NOMO-1 (cell line): ENCODE results near the gene MAS1L.

ENCODE experiments used
- DNase-seq, 2 experiments: peaks; one replicate each; lab custom pipeline; 2025; ENCODE audit not compliant: unreplicated experiment in 2 of 2; lab: John Stamatoyannopoulos, UW

The MAS1L gene

DNA sequence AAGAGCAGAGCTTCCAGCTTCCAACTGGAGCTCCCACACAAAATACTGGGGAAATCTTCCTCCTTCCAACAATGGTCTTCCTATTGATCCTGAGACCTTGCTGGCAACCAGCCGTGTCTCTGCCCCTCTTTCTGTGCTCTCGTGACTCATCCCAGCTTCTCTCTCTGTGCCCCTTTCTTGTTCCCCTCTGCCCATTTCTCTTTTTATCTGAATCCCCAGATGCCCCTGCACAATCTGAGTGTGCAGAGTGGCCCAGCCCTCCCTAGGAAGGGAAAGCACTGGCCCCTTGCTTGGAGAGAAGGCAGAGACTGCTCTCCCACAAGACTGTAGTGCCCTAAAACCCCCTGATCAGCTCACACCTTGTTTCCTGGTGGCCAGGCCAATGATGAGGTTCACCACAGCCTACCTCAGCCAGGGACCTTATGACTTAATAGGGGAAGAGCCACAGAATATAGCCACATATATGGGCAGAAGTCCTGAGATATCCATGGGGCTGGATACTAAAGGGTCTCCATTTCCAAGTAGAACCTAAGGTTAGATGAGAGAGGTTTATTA lies 23.1 kb upstream of the MAS1L start:
- no peak for DNase-seq

DNA sequence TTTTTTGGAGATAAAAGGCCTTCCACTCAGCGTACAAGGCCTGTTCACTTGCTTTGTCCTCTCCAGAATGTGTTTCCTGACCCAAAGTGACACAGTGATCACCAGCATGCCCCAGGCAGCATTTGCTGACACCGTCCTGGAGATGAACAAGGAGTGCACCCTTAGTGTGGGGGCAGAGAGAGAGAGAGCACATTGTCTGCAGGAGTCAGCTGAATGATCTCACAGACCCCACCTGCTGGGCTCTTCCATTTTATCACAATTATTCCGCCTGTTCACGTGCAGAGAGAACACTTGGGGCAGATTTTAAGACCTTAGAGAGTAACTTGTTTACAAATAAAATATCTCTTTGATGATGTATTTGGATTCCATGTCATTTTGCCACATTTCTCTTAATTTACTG lies 22.4 kb upstream of the MAS1L start:
- no peak for DNase-seq

DNA sequence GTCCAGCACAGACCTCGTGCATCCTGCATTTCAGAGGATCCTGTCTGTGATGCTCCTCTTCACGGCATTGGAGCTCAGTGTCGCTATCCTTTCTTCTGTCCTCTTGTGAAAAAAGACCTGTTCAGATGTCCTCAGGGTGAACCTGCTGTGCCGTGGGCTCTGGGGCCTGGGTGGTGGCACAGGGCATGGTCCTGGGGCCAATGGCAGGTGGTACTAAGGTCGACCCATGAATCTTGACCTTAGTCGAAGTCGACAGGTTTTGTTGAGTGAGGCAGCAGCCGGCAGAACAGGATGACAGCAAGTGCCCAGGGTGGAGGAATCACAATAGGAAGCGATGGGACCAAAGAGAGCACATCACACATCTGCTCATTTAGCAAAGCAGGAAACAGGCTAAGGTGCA lies 22.0 kb upstream of the MAS1L start:
- DNase-seq: no peak

DNA sequence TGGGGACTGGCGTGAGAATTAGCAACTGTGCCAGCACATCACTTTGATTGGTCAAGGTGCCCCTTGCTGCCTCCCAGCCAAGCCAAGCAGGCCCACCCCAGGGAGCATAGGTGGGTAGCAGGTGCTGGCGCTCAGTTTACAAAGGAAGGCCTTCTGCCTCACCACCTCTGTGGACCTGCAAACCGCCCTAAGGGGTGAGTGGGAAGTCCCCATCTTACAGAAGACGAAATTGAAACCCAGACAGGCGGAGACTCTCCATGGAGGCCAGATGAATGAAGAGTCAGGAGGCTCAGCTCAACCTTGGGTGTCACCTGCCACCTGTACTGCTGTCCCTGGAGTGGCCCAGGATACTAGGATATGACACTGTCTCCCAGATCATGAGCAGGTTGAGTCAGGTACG lies 21.5 kb upstream of the MAS1L start:
- DNase-seq: no peak

DNA sequence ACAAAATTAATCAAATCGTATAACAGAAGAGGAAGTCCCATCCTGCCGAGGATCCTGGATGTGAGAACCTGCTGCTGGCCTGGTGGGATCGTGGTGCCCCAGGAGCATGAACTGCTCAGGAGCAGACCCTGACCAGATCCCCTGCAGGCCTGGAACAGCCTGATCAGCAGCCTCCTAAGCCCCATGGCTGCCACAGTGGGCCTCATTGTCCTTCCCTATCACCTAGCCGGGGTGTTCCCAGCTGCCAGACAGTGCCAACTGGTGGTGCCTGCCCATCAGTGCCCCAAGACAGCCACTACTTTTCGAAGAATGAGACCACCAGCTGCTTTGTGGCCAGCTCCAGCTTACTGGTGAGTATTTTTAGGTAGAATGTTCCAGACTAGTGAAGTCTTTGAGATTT lies 19.6 kb upstream of the MAS1L start:
- DNase-seq: no peak

DNA sequence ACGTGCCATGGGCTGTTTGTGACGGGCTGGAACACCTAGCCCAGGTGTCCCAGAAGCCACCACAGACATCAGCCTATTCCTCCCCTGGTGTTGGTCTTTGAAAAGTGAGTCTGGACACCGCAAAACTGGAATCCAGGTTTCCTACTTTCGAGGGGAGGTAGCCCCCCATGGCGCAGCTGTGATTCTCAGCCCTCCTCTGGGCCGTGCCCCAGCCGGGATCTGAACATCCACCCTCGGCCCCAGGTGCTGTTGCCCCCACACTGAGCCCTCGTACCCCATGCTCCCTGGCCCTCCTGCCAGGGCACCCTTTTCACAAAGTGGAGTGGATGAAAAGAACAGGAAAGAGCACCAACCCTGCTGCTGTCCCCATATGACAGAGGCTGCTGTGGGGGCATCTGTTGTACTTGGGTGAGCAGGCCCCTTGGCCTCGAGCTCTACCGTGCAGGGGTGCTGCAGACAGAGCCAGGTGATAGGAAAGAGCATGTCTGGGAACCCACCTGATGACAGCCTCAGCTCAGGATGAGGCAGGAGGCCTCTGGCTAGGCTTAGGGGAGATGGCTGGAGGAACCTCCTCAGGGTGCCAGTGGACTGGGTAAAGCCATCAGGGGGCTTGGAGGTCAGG lies 18.8 kb upstream of the MAS1L start:
- DNase-seq: no peak

DNA sequence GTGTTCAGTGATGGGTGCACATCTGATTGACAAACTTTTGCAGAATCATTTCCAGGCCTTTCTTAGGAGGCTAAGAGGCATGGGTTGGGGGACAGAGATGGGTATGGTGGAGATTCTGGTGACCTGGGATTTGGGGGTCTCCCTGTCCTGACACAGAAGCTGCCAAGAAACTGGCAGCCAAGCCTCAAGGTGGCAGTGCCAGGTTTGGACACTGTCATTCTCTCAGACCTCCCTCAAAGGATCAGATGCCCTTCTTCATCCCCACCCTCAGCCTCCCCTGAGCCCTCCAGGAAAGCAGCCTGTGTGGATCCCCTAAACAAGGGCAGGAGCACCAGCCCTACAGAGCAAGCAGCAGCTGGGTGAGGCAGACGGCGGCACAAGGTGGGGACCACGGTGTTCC lies 18.1 kb upstream of the MAS1L start:
- DNase-seq: no peak

DNA sequence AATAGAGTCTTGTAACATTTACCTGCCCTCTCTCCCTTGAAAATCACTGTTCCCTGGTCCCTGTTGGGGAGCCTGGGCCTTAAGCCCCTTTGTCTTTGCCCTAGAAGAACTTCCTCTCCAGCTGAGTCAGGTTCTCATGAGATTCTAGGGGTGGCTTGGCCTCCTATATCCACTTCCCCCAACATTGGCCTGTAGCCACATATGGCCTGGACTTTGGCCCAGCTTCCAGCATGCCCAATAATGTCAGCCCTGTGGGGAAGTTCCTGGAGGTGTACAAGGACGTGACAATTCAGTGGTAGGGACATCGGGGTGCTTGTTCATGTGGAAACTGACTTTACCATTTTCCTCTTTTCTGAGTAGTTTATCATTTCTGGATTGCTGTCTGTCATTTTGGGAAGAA lies 17.2 kb upstream of the MAS1L start:
- no peak for DNase-seq

DNA sequence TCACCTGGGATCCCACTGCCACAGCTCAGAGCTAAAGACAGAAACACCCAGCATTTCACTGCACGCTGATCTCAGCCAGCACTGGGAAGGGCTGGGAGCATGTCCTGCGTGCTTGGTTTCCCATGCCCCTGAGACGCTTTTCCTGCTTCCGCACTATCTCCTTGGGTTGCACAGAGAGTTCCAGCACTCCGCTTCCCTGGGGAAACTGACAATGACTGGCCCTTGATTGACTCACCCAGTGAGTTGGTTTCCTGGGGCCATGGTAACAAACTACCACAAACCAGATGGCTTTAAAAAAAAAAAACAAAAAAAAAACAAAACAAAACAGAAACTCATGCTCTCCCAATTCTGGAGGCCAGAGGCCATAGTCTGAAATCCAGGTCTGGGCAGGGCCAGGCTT lies 14.8 kb upstream of the MAS1L start:
- DNase-seq: no peak

DNA sequence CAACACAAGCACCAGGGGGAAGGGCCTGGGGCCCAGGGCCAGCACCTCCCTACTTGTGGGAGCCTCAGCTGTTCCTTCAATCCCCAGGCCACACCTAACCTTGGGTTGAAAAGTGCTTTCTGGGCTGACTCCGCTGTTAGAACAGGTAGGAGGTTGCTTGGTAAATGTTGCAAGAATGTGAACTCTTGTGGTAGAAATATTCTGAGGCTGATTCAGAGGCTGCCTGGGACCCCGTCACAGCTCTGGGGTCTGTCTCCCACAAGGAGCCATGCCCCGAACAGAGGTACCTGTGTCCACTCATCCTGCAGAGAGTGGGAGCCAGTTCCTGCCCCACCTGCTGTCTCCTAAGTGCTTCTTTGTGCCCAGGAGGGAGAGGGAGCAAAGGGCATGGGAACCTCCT lies 14.4 kb upstream of the MAS1L start:
- no peak for DNase-seq

DNA sequence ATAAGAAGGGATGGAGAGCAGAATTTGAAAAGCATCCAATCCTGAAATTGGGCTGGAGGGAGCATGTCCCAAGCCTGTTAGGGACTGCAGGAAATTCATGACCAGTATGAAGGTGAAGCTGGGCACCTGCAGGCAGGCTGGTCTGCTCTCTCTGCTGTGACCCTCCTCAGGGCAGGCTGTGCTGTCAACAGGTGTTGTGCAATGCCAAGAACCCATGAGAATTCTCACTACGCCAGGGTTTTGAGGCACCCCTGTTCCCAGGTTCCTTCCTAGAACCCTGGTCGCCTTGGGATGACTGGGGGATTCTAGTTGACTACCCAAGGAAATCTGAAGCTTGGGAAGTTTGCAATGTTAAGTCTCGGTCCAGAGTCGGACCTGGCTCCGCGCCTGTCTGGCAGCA lies 13.3 kb upstream of the MAS1L start:
- DNase-seq: no peak

DNA sequence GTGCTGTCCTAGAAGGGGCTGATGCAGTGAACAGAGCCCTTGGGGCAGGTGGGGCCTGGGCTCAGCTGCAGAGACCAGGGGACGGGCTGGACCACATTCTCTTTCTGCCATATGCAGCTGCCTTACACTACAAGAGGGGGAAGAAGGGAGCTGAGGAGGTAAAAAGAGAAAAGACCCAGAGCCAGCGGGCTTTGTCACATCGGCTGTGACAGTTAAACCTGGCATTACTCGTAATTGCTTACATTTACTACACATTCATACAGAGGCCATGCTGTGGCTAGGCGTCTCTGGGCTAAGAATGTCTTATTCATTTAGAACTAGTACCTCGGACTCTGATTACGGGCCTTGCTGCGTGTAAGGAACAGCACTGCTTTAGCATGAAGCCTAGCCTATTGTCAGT lies 12.8 kb upstream of the MAS1L start:
- DNase-seq: no peak

DNA sequence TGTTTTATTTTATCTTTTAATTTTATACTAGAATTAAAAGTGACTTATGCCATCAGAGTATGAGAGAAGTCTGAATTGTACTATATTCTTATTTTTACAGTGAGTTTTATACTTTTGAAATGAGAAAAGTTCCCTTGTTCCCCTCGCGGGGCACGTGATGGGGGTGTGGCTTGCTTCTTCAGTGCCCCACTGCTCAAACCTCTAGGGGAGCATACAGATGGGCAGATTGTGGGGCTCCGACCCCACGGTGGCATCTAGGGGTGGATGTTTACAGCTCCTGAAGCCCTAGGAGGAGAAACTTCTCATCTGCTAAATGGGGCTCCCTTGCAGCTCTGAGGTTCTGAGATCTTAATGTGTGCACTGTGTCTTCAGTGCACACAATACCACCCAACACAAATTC lies 11.9 kb upstream of the MAS1L start:
- DNase-seq: no peak

DNA sequence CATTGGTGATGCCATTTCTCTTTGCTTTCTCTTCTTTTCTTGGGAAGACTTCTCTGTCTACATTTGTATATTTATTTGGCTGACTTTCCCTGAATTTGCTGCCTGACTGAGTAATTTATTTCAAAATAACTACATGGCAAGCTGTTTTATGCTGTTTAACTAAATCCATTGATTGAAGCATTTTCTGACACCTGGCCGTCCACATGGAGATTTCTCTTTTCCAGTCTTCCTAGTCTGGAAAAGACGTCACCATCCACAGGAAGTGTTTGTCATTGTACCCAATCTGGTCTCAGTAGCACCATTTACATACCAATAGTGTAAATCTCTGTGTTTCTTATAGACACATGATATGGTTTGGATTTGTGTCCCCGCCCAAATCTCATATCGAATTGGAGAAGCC lies 9.2 kb upstream of the MAS1L start:
- no peak for DNase-seq

DNA sequence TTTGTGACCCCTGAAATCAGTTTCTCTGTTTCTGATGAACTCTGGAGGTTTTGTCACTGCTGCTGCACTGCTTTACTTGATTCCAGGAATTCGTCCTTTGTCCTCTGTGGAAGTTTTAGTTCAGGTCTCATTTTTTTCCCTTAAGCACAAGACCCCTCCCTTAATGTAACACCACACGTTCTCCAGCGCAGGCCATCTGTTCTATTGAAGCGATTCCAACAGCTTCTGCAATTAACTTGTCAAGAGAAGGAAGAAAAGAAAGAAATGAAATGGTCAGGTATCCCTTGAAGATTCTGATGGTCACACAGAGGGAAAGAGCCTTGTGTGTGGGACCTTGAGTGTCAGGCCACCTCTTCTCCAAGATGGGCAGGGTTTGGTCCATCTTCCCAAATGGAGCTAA lies 7.8 kb upstream of the MAS1L start:
- no peak for DNase-seq

DNA sequence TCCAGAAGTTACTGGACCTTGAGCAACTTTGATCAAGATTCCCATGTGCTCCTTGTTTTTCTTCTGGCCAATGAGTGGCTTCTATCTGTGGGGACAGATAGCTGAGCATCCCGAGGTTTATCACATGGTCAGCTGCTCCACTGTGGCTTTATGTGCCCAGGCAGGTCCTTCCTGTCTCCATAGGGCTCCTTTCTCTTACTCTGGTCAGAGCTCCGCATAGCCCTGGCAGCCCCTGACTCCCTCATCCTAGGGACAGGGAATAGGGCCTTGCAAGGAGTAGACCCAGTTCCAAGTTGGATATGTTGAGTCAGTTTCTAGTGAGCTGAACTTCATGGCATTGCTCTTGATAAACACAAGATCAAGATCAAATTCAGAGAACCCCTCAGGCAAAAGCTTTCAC lies 6.4 kb upstream of the MAS1L start:
- DNase-seq: no peak

DNA sequence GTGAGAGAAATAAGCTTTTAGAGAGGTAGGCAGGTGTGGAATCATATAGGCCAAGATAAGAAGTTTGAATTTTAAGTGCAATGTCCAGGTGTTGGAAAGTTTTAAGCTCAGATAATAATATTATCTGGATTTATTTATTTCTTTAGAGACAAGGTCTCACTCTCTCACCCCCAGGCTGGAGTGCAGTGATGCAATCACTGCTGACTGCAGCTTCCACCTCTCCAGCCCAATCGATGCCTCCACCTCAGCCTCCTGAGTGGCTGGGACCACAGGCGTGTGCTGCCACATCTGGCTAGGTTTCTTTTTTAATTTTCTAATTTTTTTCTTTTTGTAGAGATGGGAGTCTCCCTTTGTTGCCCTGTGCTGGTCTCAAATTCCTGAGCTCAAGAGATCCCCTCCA lies 5.5 kb upstream of the MAS1L start:
- no peak for DNase-seq

DNA sequence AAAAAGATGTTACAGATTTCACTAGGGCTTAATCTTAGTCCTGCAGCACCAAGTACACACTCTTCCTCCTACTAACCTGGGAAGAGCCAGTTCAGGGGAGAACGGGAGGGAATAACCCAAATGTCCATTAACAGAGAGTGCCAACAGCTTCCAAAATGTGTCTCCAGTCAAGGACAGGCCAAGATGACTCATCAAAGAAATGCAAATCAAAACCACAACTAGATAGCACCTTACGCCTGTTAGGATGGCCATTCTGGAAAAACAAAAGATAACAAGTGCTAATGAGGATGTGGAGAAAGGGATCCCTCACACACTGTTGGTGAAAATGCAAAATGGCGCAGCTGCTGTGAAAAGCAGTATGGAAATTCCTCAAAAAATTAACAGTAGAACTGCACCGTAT lies 3.8 kb upstream of the MAS1L start:
- no peak for DNase-seq

DNA sequence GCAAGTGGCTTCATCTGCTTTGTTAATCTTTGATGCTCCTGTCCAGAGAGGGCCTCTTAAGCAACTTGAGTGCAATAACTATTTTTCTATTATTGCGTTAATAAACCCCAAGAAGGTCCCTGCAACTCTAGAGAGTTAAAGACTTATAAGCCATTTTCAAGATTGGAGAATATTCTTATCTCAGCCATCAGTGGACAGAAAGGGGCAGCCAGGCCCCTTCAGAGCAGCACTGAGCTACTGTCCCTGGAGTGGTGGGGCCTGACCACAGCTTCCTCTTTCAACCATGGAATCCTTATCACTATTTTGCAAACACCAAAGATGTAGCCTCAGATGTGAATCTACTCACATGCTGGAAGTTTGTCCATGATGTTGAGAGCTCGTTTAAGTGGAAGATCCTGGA lies 2.8 kb upstream of the MAS1L start:
- peak; percentile 7 to 29 for DNase-seq

DNA sequence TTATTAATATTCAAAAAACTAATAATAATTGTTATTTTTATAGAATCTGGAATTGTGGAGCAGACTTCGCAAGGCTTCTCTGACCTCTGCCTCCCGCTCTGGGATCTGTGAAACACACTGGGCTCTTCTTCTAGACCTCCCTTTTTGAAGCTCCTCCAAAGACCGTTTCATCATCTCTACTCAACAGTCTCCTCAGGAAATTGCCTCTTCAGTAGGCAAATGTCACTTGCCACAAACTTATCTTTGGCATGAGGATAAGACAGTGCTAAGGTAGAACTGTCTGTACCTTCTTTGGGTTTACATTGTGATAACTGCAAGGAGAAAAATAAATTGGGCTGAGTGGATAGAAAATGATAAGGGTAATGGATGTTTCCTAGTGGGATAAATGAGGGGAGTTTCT lies 2.3 kb upstream of the MAS1L start:
- DNase-seq: no peak

DNA sequence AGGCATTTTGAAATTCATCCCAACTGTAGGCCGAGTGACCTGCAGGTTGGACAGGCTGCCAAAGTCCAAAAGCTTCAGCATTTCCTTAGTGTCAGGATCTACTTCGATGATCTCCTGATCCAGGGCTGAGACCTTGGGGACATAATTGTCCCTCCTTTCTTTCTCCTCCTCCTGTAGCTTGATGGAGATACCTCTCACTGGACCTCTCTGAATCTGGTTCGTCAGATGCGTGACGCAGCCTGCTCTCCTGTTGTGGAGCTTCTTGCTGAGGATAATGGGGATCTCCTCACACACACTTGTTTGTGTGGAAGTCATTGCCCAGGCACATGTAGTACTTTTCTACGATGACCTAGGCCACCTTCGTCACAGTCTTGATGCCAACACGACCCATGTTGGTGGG lies 1.5 kb upstream of the MAS1L start:
- no peak for DNase-seq

DNA sequence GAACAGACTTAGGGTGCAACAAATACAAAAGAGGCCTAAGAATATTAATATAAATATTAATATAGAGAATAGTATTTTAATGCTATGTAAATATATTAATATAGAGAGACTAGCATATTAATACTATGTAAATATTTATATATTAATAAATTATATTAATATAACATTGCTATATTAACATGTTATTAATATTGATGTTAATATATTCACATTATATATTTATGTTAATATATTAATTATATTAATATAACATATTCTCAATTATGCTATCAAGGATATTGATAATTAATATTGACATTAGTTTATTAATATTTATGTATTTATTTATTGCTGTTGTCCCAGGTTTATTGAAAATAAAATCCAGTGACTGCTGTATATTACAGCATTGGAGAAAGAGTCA lies 1.1 kb upstream of the MAS1L start:
- no peak for DNase-seq

DNA sequence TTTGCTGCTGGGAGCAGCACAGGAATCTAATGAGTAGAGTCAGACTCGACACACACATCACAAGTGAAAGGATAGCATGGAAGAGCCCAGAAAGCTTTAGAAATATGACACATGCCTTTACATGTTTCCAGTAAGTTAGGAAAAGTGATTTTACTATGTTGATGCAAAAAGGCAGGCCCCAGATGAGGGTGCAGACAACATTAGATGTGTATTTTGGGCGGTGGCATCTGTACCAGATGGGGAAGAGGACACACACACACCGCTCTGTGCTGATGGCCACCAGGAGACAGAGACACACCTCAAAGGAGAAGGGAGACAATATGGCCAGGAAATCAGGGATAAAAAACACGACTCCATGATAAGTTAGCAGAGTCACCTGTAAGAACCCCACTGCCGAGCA lies 625 bp downstream of the MAS1L start:
- DNase-seq: no peak
